Iris pigment epithelial cell (primary cell): ENCODE measurements around the gene DNAJC16.

ENCODE experiments used
- DNase-seq: peaks from one replicate; pipeline ENCODE4 v3.0.0-alpha.2; 2011; ENCODE audit warnings: low read depth

The DNAJC16 gene

DNA sequence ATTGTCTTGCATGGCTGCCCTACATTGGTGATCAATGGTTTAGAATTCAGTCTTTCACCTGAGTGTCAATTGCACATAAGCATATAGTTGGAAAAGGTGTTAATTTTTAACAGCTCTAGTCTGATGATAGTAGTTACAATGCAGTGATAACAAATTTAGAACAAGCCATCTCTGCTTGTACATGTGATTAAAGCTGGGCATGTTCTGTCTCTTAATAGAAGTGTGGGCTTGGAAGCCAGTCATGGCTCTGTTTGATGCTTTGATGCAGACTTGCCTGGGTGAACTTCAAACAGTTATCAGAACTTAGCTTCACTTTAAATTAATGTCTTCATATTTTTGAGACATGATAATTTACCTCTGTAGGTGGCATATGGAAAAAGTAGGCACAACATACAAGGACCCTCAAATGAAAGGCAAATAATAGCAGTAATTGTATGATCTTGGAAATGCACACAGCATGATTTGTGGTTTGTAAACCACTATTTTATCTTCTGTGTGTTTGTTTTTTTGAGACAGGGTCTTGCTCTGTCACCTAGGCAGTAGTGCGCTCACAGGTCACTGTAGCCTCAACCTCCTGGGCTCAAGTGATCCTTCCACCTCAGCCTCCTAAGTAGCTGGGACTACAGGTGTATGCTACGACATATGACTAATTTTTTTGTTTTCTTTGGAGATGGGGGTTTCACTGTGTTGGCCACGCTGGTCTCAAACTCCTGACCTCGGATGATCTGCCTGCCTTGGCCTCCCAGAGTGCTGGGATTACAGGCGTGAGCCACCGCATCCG lies 94.4 kb downstream of the DNAJC16 start:
- no peak for DNase-seq

DNA sequence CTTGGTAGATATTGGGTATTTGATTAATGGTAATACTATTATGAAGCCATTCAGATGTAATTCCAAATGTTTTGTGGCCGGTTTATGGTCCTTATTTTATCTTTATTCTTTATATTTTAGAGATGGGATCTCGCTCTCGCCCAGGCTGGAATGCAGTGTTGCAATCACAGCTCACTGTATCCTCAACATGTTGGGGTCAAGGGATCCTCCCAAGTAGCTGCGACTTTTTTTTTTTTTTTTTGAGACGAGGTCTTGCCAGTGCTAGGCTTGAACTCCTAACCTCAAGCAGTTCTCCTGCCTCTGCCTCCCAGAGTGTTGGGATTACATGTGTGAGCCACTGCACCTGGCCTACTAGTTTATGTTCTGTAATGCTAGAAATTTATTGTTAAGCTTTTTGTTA lies 95.3 kb downstream of the DNAJC16 start:
- DNase-seq, result peak; percentile 65

DNA sequence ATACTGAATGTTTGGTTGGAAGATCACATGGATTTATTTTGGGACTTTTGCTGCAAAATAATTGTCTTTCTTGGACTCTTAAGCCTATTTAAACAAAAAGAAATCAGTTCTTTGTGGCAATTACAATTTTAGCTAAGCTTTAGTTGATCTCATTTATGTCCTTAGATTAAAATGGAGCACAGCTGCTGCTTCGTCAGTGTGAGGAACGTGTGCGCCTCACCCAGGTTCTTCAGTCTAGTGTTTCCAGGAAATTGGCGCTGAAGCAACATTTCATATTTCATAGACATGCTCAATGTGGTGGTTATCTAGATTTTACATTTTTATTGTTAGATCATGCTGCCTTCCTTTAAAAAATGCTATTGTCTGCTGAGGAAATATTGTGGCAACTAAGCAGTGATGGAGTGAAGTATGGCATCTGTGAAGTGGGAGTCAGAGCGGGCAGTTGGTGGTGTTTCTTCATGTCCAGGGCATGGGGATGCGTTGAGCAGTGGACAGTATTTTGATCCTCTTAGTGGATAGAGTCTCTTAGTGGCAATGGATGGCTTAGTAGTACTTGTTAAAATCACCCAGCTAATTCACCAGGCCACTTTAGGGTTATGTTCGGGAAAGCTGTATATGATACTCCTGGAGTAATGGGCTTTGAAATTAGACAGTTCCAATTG lies 96.2 kb downstream of the DNAJC16 start:
- no peak for DNase-seq

DNA sequence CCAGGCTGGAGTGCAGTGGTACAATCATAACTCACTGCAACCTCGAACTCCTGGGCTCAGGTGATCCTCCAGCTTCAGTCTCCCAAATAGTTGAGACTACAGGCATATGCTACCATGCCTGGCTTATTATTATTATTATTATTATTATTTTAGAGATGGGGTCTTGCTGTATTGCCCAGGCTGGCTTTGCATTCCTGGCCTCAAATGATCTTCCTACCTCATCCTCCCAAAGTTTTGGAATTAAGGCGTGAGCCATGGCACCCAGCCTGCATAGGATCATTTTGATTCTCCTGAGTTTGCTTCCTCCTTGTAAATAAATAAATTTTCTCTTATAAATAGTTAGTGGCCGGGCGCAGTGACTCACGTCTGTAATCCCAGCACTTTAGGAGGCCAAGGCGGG lies 96.8 kb downstream of the DNAJC16 start:
- DNase-seq, result no peak

DNA sequence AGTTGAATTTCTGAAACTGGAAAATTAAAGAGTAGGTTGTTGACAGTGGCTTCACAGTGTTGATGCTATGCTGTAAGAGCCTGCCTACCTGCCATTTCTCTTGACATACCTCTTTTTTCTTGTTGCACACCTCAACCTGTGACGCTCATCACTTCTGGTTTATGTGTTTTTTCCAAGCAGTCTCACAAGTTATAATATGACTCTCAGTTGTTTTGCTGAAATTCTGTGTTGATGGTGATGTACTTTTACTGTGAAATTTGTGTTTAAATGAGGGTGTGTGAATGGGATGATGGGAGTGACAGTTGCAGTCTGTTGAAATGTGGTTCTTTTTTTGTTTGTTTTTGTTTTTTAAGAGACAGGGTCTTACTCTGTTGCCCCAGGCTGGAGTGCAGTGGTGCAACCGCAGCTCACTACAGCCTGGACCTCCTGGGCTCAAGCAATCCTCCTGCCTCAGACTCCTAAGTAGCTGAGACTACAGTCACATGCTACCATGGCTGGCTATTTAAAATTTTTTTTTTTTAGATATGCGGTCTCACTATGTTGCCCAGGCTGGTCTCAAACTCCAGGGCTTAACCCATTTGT lies 97.6 kb downstream of the DNAJC16 start:
- no peak for DNase-seq

DNA sequence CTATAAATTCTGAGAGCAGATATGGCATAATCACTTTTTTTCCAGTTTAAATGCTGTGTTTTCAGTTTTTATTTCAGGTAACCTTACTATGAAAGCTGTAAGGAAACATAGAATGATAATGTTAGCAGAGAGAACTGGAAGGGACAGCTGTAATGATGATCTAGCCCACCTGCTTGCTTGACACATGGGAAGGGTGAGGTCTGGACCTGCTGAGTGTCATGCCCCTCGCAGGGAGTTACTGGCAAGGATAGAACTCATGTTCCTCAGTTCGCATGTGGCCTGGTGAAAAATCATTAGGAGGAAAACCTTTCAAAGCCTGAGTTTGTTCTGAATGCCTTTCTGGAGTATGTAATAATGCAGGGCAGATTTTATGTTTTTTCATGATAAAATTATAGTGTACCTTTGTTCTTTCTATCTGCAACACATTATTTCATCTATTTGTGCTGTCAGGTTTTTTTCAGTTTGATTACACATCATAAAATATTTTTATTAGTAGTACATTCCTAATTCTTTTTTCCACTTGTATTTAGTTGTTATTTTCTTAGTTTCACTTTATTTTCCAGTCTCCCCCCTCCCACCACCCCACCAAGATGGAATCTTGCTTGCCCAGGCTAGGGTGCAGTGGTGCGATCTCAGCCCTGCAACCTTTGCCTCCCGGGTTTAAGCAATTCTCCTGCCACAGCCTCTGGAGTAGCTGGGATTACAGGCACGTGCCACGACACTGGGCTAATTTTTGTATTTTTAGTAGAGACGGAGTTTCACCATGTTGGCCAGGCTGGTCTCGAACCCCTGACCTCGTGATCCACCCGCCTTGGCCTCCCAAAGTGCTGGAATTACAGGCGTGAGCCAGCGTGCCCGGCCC lies 98.6 kb downstream of the DNAJC16 start:
- DNase-seq, result no peak
